SK-N-DZ (cell line): Measurements from ENCODE around the gene ADAMTSL1.
A peak's percentile ranks its signal among the peaks of the same experiment; 100 is the strongest.

ENCODE experiments used
- DNase-seq: peaks from one replicate; pipeline ENCODE4 v3.0.0-alpha.2; 2015; ENCODE audit warnings: low spot score

The ADAMTSL1 gene

GRCh38 chr9:18605766-18606180 is 131.8 kb downstream of the ADAMTSL1 start:
- no peak for DNase-seq

GRCh38 chr9:18606281-18606680 is 132.3 kb downstream of the ADAMTSL1 start:
- no peak for DNase-seq

GRCh38 chr9:18606846-18607245 is 132.9 kb downstream of the ADAMTSL1 start:
- DNase-seq: no peak

- no peak for DNase-seq
These were observed 134.4 kb downstream of the ADAMTSL1 start for GRCh38 chr9:18608371-18608770.

- DNase-seq: peak; percentile 1
These were observed 137.0 kb downstream of the ADAMTSL1 start for GRCh38 chr9:18610956-18611355.

GRCh38 chr9:18611971-18612370 is 138.0 kb downstream of the ADAMTSL1 start:
- no peak for DNase-seq

GRCh38 chr9:18614116-18614515 is 140.2 kb downstream of the ADAMTSL1 start:
- DNase-seq: no peak

- no peak for DNase-seq
These were observed 140.7 kb downstream of the ADAMTSL1 start for GRCh38 chr9:18614651-18615050.

- no peak for DNase-seq
These were observed 143.0 kb downstream of the ADAMTSL1 start for GRCh38 chr9:18616976-18617375.

- DNase-seq: no peak
These were observed 143.8 kb downstream of the ADAMTSL1 start for GRCh38 chr9:18617759-18618158.

- no peak for DNase-seq
These were observed 144.9 kb downstream of the ADAMTSL1 start for GRCh38 chr9:18618862-18619261.

- no peak for DNase-seq
These were observed 148.4 kb downstream of the ADAMTSL1 start for GRCh38 chr9:18622186-18622836.

GRCh38 chr9:18623221-18624079 is 149.5 kb downstream of the ADAMTSL1 start:
- no peak for DNase-seq

GRCh38 chr9:18626046-18626698 is 152.2 kb downstream of the ADAMTSL1 start:
- no peak for DNase-seq

GRCh38 chr9:18629136-18629535 is 155.2 kb downstream of the ADAMTSL1 start:
- no peak for DNase-seq

- no peak for DNase-seq
These were observed 158.9 kb downstream of the ADAMTSL1 start for GRCh38 chr9:18632632-18633403.

- no peak for DNase-seq
These were observed 162.8 kb downstream of the ADAMTSL1 start for GRCh38 chr9:18636781-18637180.

GRCh38 chr9:18638371-18639249 is 164.7 kb downstream of the ADAMTSL1 start:
- DNase-seq: no peak

GRCh38 chr9:18639911-18640310 is 166.0 kb downstream of the ADAMTSL1 start:
- no peak for DNase-seq

- DNase-seq: no peak
These were observed 185.1 kb downstream of the ADAMTSL1 start for GRCh38 chr9:18658804-18659705.
